GM21367 (cell line): ENCODE data around the gene EHBP1L1.

Experiments
- ATAC-seq: cut with Tn5 transposase; IDR thresholded peaks from one replicate; pipeline ENCODE4 v1.9.1; 2021; ENCODE audit not compliant: unreplicated experiment

Gene EHBP1L1

GRCh38 chr11:65613091-65613928, 37.5 kb downstream of the EHBP1L1 start:
- ATAC-seq, result no peak

GRCh38 chr11:65615229-65615949, 39.5 kb downstream of the EHBP1L1 start, which contains the start of gene PCNX3:
PCNX3 (plus strand) TSS chr11:65615776; CDS start chr11:65616312, 536 bp downstream.
- peak; percentile 62 for ATAC-seq

GRCh38 chr11:65615950-65616574, 40.2 kb downstream of the EHBP1L1 start:
- no peak for ATAC-seq

GRCh38 chr11:65616575-65617001, 40.7 kb downstream of the EHBP1L1 start:
- ATAC-seq, result no peak

- no peak for ATAC-seq
These were observed 41.4 kb downstream of the EHBP1L1 start for GRCh38 chr11:65617136-65617850.

GRCh38 chr11:65617990-65618751, 42.3 kb downstream of the EHBP1L1 start:
- ATAC-seq, result no peak

GRCh38 chr11:65618763-65619162, 42.9 kb downstream of the EHBP1L1 start:
- ATAC-seq, result no peak

- no peak for ATAC-seq
These were observed 43.6 kb downstream of the EHBP1L1 start for GRCh38 chr11:65619281-65619928.

GRCh38 chr11:65620666-65621065, 44.8 kb downstream of the EHBP1L1 start:
- no peak for ATAC-seq

GRCh38 chr11:65621460-65621859, 45.6 kb downstream of the EHBP1L1 start:
- no peak for ATAC-seq

GRCh38 chr11:65622011-65622410, 46.2 kb downstream of the EHBP1L1 start:
- ATAC-seq, result no peak

- ATAC-seq, result no peak
These were observed 47.3 kb downstream of the EHBP1L1 start for GRCh38 chr11:65623177-65623576.

GRCh38 chr11:65623852-65624616, 48.2 kb downstream of the EHBP1L1 start:
- ATAC-seq, result no peak

- ATAC-seq, result no peak
These were observed 49.2 kb downstream of the EHBP1L1 start for GRCh38 chr11:65624931-65625627.

- ATAC-seq, result no peak
These were observed 49.9 kb downstream of the EHBP1L1 start for GRCh38 chr11:65625628-65626342.

GRCh38 chr11:65627202-65627601, 51.3 kb downstream of the EHBP1L1 start:
- no peak for ATAC-seq

- ATAC-seq, result no peak
These were observed 53.7 kb downstream of the EHBP1L1 start for GRCh38 chr11:65629579-65629978.

GRCh38 chr11:65630215-65630614, 54.4 kb downstream of the EHBP1L1 start:
- no peak for ATAC-seq
